GM21390 (cell line): ENCODE data around the gene COL9A3.
"Not testable (repeated sequence)": the region's sequence is repeated elsewhere in the genome, so short reads cannot be mapped to it uniquely, and the experiment has no call there.

ENCODE experiments used
- ATAC-seq: cut with Tn5 transposase; IDR thresholded peaks from one replicate; pipeline ENCODE4 v1.9.1; 2021; ENCODE audit not compliant: unreplicated experiment

COL9A3 gene

DNA sequence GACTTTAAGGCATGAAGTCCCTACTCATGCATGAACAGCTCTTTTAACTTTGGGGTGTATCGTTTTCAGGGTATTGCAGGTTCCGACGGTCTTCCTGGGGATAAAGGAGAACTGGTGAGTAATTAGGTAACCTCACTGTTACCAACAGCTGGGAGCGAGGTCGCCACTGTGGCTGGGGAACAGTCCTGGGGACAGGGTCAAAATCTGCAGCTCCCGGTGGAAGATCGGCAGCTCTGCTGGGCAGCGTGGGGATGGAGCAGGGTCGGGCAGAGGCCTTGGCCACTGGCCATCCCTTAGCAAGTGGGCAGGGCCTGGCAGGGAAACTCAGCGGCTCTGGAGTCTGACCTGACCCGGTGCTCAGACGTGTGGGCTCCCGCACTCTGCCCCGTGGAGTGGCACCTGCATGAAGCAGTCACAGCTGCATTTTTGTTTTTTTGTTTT, 16.1 kb downstream of the COL9A3 start:
- ATAC-seq: peak; percentile 7

DNA sequence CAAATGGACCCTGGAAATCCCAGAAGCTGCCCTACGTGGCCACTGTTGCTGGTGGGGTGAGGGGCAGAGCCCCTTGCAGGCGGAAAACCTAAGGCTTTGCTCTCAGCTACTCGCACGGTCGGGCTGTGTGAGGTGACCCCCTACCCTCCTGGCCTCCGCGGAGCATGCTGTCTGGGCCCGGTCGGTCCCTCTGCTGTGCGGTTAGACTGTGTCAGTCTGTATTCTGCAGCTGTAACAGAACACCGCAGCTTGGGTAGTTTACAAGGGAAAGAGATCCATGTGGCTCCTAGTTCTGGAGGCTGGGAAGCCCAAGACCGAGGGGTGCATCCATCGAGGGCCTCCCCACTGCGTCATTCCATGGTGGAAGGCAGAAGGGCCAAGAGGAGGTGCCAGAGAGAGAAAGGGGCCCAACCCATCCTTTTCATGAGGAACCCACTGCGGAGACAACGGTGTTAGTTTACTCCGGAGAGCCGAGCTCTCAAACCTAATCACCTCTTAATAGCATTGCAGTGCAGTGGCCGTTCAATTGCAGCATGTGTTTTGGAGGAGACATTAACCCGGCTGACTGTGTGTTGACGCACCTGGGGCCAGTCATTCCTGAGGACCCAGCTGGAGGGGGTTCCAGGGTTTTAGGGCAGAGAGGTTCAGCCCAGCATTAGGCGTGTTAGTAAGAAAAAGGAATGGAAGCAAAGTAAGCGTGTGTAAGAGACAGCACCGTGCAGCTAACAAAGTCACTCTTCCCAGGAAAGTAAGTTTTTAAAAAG, 18.3 kb downstream of the COL9A3 start:
- no peak for ATAC-seq

DNA sequence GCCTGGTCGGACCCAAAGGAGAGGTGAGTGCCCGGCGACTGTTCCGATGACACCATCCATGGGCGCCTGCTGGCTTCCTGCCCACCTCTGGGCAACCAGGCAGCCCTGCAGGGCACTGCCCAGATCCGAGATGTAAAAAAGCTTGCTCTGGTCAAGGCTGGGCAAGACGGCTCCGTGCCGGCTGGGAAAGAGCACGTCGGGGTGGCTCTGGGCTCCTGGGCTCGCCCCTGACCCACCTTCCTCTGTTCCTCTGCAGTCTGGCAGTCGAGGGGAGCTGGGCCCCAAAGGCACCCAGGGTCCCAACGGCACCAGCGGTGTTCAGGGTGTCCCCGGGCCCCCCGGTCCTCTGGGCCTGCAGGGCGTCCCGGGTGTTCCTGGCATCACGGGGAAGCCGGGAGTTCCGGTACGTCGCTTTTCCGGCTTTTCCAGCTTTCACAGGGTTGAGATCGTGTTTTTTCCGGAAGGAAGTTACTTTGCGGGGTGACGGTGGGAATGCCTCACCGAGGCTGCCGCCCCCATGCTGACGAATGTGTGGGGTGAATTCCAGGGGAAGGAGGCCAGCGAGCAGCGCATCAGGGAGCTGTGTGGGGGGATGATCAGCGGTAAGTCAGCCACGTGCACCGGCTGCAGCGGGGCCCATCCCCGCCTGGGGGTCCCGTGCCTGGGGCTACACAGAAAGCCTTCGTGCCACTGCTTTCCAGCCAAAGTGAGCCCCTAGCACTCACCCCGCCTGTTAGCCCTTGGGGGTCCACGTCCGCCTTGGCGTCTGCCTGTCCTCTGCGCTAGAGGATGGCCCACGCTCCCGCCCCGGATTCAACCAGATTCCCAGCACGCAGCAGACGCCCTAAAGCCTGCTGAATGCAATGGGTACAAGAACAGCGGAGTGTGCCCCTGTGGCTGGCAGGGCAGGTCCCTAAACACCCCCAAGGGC, 19.3 kb downstream of the COL9A3 start:
- no peak for ATAC-seq

DNA sequence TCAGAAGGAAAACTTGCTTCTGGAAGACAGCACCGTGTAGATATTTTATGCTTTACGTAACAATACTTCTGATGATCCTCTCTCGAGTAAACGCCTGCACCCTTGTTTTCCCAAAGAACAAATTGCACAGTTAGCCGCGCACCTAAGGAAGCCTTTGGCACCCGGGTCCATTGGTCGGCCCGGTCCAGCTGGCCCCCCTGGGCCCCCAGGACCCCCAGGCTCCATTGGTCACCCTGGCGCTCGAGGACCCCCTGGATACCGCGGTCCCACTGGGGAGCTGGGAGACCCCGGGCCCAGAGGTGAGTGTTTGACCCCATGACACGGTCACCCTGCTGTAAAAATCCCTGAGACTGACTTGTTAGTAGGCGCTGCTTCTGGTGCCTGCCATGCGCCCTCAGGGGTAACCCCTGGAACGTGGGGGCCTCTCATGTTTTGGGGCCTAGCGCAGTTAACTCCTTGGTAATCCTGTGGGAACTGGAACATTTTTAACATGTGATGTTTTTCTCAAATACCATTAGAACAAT, 20.2 kb downstream of the COL9A3 start:
- ATAC-seq: no peak

DNA sequence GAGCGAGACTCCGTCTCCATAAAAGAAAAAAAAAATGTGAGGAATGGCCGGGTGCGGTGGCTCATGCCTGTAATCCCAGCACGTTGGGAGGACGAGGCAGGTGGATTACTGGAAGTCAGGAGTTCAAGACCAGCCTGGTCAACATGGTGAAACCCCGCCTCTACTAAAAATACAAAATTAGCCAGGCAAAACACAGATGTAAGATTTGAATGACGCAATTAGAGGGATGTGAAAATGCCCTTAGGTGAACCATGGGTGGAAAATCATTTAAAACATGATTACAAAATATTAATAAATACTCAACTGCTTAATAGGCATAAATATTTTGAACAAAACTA, 20.9 kb downstream of the COL9A3 start:
- no peak for ATAC-seq

DNA sequence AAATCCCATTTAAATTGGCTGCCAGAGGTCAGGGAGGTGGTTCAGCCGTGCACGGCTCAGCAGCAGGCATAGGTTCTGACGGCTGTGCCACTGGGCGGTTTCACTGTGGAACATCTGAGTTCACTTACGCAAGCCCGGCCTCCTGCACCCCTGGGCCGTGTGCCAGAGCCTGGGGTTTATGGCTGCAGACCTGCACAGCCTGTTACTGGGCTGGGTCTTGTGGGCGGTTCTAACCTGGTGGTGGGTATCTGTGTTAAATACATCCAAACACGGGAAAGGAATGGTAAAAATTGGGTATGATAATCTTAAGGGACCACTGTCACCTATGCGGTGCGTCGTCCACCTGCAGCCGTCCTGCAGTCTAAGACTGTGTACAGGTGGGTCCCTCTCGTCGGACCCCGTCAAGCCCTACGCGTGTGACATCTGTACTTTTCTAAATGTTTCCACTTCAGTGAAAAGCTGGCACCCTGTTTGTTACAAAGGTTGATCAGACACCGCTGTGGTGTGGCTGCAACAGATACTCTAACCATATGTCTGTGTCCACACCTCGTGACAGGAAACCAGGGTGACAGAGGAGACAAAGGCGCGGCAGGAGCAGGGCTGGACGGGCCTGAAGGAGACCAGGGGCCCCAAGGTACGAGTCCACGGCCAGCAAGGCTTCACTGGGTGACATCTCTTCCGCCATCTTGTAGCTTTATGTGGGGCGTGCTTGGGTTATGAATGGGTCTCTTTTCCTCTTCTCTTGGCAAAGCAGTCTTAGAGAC, 21.5 kb downstream of the COL9A3 start:
- peak; percentile 74 for ATAC-seq

DNA sequence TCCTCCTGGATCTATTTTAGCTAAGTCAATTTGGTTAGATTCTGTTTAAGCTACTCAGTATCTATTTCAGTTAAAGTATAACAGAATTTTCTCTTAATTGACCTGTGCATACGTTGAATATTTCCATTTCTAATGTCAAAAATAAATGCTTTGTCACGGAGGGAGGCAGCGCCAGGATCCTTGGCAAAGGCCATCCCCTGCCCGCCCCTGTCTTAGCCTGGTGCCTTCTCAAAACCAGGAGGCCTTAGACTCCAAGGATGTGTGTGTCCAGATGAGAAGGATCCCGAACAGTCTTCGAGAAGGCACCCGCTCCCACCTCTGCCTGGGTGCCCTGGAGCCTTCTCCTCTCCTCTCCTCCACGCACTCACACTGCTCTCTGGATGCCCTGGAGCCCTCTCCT, 22.4 kb downstream of the COL9A3 start:
- no peak for ATAC-seq

DNA sequence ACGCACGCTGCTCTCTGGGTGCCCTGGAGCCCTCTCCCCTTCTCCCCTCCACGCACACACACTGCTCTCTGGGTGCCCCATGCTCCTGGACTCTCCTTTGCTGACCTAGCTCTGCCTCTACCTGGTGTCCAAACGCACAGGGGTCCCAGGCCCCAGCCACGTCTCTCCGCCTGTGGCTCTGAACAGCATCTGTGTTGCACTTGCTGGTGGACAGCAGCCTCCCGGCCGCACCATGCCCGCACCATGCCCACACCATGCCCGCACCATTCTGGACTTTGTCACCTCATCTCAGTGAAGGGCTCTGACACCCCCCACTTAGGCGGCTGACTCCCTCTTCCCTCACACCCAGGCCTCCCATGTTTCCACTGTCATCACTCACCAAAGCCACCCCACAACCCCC, 23.0 kb downstream of the COL9A3 start:
- ATAC-seq: no peak

DNA sequence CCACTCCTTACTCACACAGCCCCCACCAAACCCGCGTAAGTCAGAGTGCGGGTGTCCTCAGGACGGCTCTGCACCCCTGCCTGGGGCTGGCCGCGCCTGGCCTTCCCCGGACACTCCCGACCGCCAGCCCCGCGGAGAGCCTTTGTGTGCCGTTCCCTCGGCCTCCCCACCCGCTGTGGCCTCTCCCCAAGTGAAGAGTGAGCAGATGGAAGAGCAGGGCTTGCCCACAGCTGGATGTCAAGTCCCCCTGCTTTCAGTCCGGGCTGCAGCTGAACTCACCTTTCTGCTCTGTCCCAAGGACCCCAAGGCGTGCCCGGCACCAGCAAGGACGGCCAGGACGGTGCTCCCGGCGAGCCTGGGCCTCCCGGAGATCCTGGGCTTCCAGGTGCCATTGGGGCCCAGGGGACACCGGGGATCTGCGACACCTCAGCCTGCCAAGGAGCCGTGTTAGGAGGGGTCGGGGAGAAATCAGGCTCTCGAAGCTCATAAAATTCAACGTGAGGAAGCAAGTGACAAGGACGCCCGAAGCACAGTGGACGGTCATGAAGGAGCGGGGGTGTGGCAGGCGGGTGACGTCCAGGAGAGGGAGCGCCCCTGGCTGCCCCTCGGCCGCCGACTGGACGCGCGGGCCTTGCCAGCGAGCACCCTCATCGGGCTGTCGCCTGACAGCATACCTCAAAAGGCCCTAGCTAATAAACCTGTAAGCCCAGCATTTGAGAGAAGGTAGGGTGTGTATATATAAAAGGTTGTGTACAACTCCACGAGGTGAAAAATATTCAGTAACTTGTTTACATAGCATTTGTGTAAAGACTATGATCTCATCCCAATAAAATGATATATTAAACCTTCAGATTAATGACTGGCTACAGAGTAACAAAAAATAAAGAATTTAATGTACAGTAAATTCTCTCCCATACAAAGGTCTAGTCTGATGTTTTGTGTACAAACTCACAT, 23.7 kb downstream of the COL9A3 start:
- no peak for ATAC-seq

DNA sequence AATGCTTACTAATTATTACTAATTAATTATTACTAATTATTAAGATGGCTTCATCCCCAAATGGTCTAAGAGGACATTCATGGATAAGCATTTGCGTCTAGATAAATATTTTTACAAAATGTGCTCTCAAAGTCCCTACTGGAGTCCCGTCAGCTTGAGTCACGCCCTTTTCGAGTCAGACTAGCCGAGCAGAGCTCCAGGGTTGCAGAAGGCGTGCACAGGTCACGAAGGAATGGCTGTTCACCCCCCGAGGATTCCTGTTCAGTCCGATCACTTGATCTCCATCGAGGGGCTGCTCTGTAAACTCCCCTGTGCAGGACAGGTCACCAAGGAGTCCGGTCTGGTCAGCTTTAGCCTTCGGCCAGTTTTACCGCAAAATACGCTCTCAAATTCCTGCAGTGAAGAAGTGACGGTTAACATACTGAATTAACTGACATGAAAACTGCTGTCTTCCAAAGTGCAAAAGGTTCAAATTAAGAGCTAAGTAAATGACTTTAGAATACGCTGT, 24.9 kb downstream of the COL9A3 start:
- ATAC-seq: no peak

DNA sequence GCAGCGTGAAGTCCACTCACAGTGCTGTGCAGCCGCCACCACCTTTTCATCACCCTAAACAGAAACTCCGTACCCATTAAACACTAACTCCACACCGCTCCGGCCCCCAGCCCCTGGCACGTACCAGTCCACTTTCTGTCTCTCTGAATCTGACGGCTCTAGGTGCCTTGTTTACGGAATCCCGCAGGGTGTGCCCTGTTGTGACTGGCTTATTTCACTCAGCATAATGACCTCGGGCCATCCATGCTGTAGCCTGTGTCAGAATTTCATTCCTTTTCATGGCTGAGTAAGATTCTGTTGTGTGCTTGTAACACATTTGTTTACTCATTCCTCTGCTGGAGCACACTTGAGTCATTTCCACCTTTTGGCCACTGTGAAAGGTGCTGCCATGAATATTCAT, 26.8 kb downstream of the COL9A3 start:
- no peak for ATAC-seq

DNA sequence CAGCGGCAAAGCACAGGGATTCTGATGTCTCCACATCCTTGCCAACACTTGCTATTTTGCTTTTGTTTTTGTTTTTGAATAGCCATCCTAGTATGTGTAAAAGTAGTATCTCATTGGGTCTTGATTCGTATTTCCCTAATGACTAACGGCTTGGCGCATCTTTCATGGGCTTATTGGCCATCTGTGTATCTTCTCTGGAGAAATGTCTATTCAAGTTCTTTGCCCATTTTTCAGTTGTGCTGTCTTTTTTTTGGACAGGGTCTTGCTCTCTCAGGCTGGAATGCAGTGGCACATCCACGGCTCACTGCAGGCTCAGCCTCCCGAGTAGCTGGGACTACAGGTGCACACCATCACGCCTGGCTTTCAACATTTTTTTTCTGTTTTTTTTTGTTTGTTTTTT, 27.3 kb downstream of the COL9A3 start:
- ATAC-seq: no peak

DNA sequence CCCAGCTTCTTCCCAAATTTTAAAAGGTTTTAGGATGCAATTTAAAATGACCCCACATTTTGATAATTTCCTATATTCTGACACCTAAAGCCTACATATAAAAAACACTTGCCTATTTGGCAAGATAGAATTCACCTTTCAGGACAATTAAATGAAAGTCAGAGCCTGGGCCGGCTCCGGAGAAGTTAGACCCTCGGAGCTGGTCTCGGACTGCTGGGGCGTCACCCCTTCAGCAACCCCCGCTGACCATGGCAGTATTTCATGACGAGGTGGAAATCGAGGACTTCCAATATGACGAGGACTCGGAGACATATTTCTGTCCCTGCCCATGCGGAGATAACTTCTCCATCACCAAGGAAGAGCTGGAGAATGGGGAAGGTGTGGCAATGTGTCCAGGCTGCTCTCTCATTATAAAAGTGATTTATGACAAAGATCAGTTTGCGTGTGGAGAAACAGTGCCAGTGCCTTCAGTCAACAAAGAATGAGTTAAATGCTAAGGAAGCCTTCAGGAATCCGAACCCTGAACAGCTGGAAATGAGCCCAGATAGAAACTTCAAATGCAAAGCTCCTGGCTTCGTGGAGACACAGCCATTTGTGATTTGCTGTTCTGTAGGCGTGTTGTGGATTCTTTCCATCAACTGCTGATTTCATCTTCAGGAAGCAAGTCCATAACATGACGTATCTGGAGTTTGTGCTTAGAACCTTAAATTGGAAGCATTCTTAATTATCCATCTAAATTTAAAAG, 28.7 kb downstream of the COL9A3 start:
- ATAC-seq: no peak

DNA sequence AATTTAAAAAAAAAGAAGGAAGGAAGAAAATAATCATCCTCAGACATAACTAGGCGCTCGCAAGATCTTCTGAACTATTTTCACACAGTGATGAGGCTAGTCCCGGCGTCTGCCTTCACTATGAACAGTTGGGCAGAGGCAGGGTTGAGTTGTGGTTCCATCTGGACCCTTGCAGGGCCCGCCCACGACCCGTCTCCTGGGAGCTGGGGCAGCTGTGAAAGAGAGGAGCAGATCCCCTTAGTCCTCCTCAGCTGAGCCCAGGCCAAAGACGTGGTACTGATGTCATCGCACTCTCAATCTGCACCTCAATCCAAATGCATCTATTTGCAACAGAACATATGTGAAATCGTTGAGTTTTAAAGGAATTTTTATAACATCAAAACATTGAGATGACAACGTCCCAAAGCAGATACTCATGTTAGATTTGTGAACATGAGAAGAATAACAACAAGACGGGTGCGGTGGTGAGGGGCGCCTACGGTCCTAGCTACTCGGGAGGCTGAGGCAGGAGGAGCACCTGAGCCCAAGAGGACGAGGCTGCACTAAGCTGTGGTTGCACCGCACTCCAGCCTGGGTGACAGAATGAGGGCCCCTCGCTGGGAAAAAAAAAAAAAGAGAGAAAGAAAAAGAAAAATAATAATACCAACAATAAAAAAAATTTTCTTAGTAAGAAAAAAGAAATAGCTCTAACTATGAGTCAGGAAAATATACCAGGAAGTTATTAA, 29.5 kb downstream of the COL9A3 start:
- no peak for ATAC-seq

DNA sequence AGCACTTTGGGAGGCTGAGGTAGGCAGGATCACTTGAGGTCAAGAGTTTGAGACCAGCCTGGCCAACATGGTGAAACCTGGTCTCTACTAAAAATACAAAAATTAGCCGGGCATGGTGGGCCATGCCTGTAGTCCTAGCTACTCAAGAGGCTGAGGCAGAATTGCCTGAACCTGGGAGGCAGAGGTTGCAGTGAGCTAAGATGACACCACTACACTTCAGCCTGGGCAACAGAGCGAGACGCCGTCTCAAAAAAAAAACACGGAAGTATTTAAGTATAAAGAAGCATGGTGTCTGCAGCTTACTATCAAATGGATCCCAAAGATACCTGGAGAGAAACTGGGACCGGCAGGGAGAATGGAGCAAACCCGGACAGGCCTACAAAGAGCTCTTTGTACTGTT, 32.1 kb downstream of the COL9A3 start:
- not testable (repeated sequence) for ATAC-seq

DNA sequence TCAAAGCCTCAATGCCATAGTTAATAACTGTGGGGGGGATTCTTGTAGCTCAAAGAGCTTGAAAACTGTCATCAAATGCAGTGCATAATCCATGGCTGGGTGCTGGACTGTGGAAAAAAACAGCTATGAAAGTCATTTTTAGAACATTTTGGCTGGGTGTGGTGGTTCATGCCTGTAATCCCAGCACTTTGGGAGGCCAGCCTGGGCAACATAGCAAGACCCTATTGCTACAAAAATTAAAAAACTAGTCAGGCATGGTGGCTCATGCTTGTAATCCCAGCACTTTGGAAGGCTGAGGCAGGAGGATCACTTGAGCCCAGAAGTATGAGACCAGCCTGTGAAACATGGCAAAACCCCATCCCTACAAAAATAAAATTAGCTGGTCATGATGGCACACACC, 32.6 kb downstream of the COL9A3 start:
- no peak for ATAC-seq

DNA sequence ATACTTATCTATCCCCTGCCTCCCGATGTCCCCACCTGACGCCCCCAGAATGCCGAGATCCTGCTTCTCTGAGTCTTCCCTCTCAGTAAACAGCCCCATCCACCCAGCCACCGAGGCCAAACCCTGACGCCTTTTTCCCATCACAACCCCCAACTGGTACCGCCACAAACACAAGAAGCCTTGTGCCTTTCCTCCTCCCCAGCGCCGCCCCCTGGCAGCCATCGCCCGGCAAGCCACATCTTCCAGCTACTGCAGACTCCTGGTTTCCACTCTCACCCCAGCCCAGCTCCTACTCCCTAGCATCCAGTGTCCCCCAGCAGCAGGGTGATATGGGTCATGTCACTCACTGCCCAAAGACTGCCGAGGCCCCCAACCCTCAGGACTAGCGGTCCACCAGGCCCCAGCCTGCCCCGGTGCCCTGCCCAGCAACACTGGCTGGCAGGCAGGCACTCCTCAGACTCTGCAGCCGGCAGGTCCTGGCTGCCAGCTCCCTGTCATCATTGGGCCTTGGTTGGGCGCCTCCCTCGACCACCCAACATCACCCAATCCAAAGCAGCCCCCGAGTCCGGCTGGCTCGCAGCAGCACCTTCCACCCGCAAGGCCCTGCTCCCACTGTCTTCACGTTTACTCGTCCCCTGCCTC, 33.6 kb downstream of the COL9A3 start:
- ATAC-seq: no peak

DNA sequence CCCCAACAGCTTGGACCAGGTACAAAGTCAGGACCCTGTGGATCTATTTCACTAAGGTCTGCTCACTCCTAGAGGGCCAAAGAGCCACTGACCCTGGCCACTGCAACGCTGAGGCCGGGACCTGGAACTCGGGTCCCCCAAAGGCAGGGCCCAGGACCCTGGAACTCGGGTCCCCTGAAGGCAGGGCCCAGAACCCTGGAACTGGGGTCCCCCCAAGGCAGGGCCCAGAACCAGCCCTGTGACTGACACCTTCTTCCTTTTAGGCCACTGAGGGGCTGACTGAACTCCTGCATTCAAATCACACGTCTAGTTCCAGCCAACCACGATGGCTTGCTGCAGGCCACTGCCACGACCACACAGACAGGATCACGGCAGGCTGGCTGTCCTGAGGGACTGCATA, 35.3 kb downstream of the COL9A3 start:
- no peak for ATAC-seq
